ENCODE results near the gene ADORA1. TPM values are rescaled to one million over a fixed set of nuclear protein-coding genes. Genes with fewer than 3 reads are reported as not detected.
A peak's percentile ranks its signal among the peaks of the same experiment; 100 is the strongest.

Gene ADORA1
- total RNA-seq, 2 donors from 2014 or later = 0.15 to 0.18 TPM

DNA sequence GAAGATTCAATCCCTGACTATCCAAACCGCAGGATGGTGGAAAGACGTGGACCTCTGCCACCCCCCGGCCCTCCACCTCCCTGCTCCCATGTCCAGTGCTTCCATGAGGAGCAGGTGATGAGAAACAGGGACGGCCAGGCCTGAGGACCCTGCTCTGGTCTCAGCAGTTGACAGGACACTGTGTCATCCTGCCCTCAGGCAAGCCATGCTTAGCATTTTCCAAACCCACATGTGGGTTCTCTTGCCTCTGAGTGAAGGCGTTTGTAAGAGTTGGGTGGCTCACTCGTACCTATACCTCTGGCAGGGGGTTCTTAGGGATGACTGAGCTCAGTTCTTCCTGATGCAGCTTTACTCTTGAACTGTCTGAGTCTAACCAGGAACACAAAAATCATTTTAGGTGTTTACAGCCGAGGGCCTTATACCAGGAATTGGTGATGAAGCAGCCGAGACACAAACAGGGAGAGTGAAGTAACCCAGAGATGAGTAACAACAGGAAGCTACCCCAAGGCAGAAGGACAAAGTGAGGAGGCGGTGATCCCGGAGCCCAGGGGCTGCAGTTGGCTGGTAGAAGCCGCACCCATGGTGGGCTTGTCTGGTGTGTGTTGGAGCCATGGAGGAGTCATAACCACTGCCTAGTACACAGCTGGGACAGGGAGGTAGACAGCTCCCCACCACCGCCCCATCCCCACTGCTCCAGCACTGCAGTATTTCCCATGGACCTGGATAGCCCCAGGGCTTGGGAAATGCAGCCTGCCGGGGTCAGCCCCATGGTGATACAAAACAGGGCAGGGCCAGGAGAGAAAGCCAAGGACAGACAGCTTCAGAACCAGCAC lies 26.7 kb downstream of the ADORA1 start:
- H3K4me3 Mint-ChIP-seq = no peak overlapping the region

DNA sequence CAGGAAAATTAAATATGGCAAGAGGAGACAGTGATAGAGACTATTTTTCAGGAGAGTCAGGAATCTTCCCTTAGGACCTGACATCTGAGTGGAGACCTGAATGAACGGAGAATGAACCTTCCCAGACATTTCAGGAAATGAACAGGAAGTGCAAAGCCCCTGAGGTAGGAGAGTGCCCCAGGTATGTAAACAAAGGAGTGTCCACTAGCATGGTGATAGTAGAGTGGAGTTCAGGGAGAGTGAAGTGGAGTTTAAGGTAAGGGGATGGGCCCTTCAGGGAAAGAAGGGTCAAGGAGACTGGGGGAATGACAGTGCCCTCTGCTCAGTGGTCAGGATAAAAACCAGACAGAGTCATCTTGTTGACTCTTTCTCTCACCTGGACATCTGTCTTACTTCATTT lies 28.8 kb downstream of the ADORA1 start:
- H3K4me1 Mint-ChIP-seq = no peaks in the 10 kb centered on the region
- H3K36me3 Mint-ChIP-seq (ENCODE audit: low read depth) = no peaks in the 10 kb centered on the region
- no peaks in the 10 kb centered on the region for H3K9me3 ChIP-seq (ENCODE audit: control insufficient read depth, low read length, poor library complexity, severe bottlenecking)
- H3K4me3 Mint-ChIP-seq = peak overlapping the region; percentile 1
- no peak overlapping the region for H3K27ac Mint-ChIP-seq
- H3K27me3 Mint-ChIP-seq = peaks cover 35% of the 10 kb centered on the region
- DNase-seq (no peak), ATAC-seq (no peak)

More for the DNA sequence above, 26.7 kb downstream of the ADORA1 start:
- Mint-ChIP-seq H3K4me1 (no peaks in the 10 kb centered on the region), H3K27ac (no peak overlapping the region), H3K36me3 (ENCODE audit: low read depth) (no peaks in the 10 kb centered on the region), H3K27me3 (peaks cover 39% of the 10 kb centered on the region)
- H3K9me3 ChIP-seq (ENCODE audit: control insufficient read depth, low read length, poor library complexity, severe bottlenecking) = no peaks in the 10 kb centered on the region
- DNase-seq (no peak), ATAC-seq (no peak)

DNA sequence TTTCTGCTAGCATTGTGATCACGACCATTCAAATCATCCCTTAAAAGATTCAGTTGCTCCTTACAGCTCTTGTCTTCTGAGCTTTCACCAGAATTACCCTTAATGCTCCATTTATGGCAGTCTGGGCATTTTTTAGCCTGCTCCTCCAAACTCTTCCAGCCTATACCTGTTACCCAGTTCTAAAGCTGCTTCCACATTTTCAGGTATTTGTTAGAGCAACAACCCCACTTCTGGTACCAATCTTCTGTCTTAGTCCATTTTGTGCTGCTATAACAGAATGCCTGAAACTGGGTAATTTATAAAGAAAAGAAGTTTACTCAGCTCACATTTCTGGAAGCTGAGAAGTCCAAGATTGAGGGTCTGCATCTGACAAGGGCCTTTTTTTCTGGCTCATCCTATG lies 30.9 kb downstream of the ADORA1 start:
- Mint-ChIP-seq H3K36me3 (ENCODE audit: low read depth) (no peaks in the 10 kb centered on the region), H3K4me3 (no peak overlapping the region), H3K27ac (no peak overlapping the region), H3K4me1 (no peaks in the 10 kb centered on the region), H3K27me3 (peaks cover 35% of the 10 kb centered on the region)
- no peaks in the 10 kb centered on the region for H3K9me3 ChIP-seq (ENCODE audit: control insufficient read depth, low read length, poor library complexity, severe bottlenecking)
- ATAC-seq = no peak
- no peak for DNase-seq

DNA sequence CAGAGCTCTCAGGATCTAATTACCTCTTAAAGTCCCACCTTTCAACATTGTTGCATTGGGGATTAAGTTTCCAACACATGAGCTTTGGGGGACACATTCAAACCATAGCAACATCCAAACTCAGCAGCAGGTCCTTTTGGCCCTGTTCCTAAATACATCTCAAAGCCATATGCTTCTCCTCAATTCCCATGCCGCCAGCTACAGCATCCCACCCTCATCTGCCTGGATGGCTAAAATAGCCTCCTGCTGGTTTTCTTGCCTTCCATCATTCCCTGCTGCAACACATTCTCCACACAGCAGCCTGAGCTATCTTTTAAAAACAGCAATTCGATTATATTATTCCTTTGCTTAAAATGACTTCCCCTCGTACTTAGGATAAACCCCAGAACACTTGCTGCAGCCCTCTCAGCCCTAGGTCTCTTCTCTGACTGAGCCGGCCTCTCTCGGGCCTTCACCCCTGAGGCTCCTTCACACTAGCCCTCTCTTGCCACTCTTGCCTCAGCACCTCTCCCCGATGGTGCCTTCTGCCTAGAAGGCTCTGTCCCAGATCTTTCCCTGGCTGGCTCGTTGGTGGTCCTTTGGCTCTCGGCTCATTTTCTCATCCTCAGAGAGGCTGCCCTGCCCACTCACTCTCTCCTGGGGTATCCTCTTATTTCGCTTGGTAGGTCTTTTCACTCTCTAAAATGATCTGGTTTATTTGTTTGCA lies 31.6 kb downstream of the ADORA1 start:
- peaks cover 39% of the 10 kb centered on the region for H3K27me3 Mint-ChIP-seq
- ATAC-seq (no peak), DNase-seq (no peak)
- H3K4me1 Mint-ChIP-seq = peaks cover under 1% of the 10 kb centered on the region
- no peak overlapping the region for H3K4me3 Mint-ChIP-seq
- H3K36me3 Mint-ChIP-seq (ENCODE audit: low read depth) = peaks cover under 1% of the 10 kb centered on the region
- H3K27ac Mint-ChIP-seq = no peak overlapping the region
- H3K9me3 ChIP-seq (ENCODE audit: control insufficient read depth, low read length, poor library complexity, severe bottlenecking) = no peaks in the 10 kb centered on the region

DNA sequence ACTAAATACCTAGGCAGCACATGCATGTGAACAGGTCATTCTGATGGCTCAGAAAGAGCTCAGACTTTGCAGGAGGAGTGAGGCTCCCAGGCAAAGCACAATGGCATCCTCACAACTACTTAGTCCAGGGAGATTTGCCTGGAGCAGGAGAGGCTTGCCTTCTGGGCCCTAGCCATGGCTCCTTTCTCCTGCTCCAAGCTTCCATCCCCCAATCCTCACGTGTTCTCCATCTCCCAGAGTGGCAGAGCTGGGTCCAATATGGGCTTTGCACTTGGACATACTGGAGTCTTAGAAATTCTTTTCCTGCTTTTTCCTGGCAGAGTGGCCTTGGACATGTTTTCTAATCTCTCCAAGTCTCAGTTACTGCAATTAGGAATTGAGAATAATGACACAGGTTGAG lies 32.3 kb downstream of the ADORA1 start:
- H3K9me3 ChIP-seq (ENCODE audit: control insufficient read depth, low read length, poor library complexity, severe bottlenecking) = no peaks in the 10 kb centered on the region
- Mint-ChIP-seq H3K4me1 (peaks cover 4% of the 10 kb centered on the region), H3K27me3 (peaks cover 40% of the 10 kb centered on the region), H3K4me3 (no peak overlapping the region), H3K36me3 (ENCODE audit: low read depth) (peaks cover 4% of the 10 kb centered on the region), H3K27ac (no peak overlapping the region)
- DNase-seq = no peak
- ATAC-seq = no peak

DNA sequence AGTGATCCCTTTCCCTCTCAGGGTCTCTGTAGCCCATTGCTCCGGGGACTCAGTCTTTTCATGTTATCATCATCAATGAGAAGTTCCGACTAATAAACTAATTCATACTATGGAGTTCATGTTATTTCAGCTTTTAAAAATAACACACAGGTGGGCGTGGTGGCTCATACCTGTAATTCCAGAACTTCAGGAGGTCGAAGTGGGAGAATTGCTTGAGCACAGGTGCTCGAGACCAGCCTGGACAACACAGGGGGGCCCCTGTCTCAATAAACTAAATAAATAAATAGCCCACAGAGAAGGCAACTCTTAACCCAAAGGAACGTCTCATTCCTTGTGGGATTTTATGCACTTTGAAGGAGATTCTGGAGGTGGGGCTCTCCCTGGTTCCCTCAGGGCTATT lies 33.6 kb downstream of the ADORA1 start:
- H3K9me3 ChIP-seq (ENCODE audit: control insufficient read depth, low read length, poor library complexity, severe bottlenecking) = no peaks in the 10 kb centered on the region
- DNase-seq = no peak
- Mint-ChIP-seq H3K27ac (no peak overlapping the region), H3K36me3 (ENCODE audit: low read depth) (peaks cover 4% of the 10 kb centered on the region), H3K4me3 (no peak overlapping the region), H3K27me3 (peaks cover 44% of the 10 kb centered on the region), H3K4me1 (peaks cover 8% of the 10 kb centered on the region)
- ATAC-seq = no peak

DNA sequence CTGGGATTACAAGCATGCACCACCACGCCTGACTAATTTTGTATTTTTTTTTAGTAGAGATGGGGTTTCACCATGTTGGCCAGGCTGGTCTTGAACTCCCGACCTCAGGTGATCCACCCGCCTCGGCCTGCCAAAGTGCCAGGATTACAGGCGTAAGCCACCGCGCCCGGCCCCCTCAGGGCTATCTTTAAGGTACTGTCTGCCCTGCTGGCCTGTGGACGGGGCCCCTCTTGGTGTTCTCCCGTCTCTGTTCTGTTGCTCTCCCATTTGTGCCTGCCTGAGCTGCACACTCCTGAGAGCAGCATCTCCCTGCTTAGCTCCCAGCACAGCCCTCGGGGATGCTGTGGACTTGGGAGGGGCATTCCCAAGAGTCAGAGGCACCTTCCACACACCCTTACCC lies 34.2 kb downstream of the ADORA1 start:
- DNase-seq = no peak
- H3K27me3 Mint-ChIP-seq = peaks cover 48% of the 10 kb centered on the region
- no peak overlapping the region for H3K4me3 Mint-ChIP-seq
- peaks cover 4% of the 10 kb centered on the region for H3K36me3 Mint-ChIP-seq (ENCODE audit: low read depth)
- no peak overlapping the region for H3K27ac Mint-ChIP-seq
- ATAC-seq = no peak
- peaks cover 10% of the 10 kb centered on the region for H3K4me1 Mint-ChIP-seq
- no peaks in the 10 kb centered on the region for H3K9me3 ChIP-seq (ENCODE audit: control insufficient read depth, low read length, poor library complexity, severe bottlenecking)

DNA sequence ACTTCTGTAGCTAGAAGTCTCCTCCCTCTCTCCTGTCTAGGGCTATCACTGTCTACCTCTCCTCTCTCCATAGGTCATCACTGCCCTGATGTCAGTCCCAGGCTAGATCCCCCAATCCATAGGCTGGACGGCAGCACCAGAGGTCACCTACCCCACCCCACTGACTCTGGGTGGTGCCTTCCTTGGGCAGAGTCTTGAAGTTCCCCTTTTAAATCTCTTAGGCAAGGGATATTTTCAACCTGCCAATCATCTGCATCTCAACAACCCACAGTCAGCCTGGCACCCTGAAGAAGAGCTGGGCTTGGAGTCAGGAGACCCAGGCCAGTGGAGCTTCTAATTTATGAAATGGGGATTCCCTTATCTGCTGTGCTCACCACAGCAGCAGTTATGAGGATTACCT lies 34.9 kb downstream of the ADORA1 start:
- no peak for ATAC-seq
- no peaks in the 10 kb centered on the region for H3K9me3 ChIP-seq (ENCODE audit: control insufficient read depth, low read length, poor library complexity, severe bottlenecking)
- Mint-ChIP-seq H3K4me3 (no peak overlapping the region), H3K4me1 (peaks cover 10% of the 10 kb centered on the region), H3K27me3 (peaks cover 49% of the 10 kb centered on the region), H3K27ac (no peak overlapping the region), H3K36me3 (ENCODE audit: low read depth) (peaks cover 4% of the 10 kb centered on the region)
- DNase-seq = no peak

DNA sequence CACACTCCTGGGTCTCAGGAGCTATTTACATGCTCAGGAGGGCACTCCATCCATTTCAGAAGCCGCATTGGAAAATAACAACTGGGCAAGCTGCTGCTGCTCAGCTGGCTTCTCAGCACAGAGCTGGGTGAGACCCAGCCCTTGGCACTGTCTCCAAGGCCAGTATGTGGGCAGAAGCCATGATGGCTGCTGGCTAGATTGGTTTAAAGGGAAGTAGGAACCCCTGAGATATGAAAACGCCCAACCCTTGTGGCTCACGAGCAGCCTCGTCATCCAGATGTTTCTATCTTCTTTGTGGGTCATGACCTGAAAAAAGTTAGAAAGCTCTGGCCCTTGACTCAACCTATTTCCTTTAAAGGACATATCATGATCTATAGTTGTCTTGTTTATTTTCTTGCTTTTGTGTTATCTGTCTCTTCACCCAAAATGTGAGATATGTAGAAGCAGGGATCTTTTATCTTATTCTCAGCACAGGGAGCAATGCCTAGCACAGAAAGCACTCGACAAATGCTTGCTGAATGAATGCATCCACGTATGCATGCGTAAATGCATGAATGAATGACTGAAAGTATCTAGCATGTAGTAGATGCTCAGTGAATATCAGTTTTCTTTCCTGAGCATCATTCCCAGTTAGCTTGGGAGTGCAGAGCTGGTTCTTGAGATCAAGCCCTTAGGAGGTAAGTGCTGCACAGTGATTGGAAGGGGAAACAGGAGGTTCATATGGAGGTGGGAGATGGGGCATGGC lies 36.5 kb downstream of the ADORA1 start:
- H3K9me3 ChIP-seq (ENCODE audit: control insufficient read depth, low read length, poor library complexity, severe bottlenecking) = no peaks in the 10 kb centered on the region
- peak; percentile 35 for ATAC-seq
- Mint-ChIP-seq H3K4me3 (no peak overlapping the region), H3K4me1 (peaks cover 14% of the 10 kb centered on the region), H3K27me3 (peaks cover 49% of the 10 kb centered on the region), H3K36me3 (ENCODE audit: low read depth) (peaks cover 4% of the 10 kb centered on the region), H3K27ac (peak overlapping the region; percentile 12)
- DNase-seq = no peak

DNA sequence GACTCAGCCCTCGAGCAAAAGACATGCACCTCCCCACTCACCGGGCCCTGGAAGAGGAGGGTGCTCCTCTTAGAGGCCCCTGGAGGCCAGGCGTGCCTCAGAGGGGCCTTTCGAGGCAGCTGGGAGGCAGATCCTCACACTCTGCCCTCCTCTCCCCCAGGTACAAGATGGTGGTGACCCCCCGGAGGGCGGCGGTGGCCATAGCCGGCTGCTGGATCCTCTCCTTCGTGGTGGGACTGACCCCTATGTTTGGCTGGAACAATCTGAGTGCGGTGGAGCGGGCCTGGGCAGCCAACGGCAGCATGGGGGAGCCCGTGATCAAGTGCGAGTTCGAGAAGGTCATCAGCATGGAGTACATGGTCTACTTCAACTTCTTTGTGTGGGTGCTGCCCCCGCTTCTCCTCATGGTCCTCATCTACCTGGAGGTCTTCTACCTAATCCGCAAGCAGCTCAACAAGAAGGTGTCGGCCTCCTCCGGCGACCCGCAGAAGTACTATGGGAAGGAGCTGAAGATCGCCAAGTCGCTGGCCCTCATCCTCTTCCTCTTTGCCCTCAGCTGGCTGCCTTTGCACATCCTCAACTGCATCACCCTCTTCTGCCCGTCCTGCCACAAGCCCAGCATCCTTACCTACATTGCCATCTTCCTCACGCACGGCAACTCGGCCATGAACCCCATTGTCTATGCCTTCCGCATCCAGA lies 37.7 kb downstream of the ADORA1 start:
- Mint-ChIP-seq H3K36me3 (ENCODE audit: low read depth) (peaks cover 4% of the 10 kb centered on the region), H3K4me1 (peaks cover 14% of the 10 kb centered on the region), H3K4me3 (no peak overlapping the region), H3K27me3 (peaks cover 58% of the 10 kb centered on the region), H3K27ac (no peak overlapping the region)
- H3K9me3 ChIP-seq (ENCODE audit: control insufficient read depth, low read length, poor library complexity, severe bottlenecking) = no peaks in the 10 kb centered on the region
- DNase-seq (no peak), ATAC-seq (no peak)

DNA sequence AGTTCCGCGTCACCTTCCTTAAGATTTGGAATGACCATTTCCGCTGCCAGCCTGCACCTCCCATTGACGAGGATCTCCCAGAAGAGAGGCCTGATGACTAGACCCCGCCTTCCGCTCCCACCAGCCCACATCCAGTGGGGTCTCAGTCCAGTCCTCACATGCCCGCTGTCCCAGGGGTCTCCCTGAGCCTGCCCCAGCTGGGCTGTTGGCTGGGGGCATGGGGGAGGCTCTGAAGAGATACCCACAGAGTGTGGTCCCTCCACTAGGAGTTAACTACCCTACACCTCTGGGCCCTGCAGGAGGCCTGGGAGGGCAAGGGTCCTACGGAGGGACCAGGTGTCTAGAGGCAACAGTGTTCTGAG lies 38.3 kb downstream of the ADORA1 start:
- H3K9me3 ChIP-seq (ENCODE audit: control insufficient read depth, low read length, poor library complexity, severe bottlenecking) = no peaks in the 10 kb centered on the region
- peaks cover 14% of the 10 kb centered on the region for H3K4me1 Mint-ChIP-seq
- ATAC-seq = no peak
- H3K27ac Mint-ChIP-seq = no peak overlapping the region
- no peak overlapping the region for H3K4me3 Mint-ChIP-seq
- peaks cover 57% of the 10 kb centered on the region for H3K27me3 Mint-ChIP-seq
- H3K36me3 Mint-ChIP-seq (ENCODE audit: low read depth) = peaks cover 4% of the 10 kb centered on the region
- DNase-seq = no peak

DNA sequence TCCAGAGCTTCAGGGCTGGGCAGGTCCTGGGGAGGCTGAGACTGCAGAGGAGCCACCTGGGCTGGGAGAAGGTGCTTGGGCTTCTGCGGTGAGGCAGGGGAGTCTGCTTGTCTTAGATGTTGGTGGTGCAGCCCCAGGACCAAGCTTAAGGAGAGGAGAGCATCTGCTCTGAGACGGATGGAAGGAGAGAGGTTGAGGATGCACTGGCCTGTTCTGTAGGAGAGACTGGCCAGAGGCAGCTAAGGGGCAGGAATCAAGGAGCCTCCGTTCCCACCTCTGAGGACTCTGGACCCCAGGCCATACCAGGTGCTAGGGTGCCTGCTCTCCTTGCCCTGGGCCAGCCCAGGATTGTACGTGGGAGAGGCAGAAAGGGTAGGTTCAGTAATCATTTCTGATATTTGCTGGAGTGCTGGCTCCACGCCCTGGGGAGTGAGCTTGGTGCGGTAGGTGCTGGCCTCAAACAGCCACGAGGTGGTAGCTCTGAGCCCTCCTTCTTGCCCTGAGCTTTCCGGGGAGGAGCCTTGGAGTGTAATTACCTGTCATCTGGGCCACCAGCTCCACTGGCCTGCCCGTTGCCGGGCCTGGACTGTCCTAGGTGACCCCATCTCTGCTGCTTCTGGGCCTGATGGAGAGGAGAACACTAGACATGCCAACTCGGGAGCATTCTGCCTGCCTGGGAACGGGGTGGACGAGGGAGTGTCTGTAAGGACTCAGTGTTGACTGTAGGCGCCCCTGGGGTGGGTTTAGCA lies 38.8 kb downstream of the ADORA1 start:
- Mint-ChIP-seq H3K36me3 (ENCODE audit: low read depth) (peaks cover 4% of the 10 kb centered on the region), H3K4me3 (no peak overlapping the region), H3K4me1 (peaks cover 14% of the 10 kb centered on the region), H3K27ac (no peak overlapping the region), H3K27me3 (peaks cover 52% of the 10 kb centered on the region)
- no peak for DNase-seq
- ATAC-seq = peak; percentile 45
- no peaks in the 10 kb centered on the region for H3K9me3 ChIP-seq (ENCODE audit: control insufficient read depth, low read length, poor library complexity, severe bottlenecking)
